KOPT-K1 (cell line): ENCODE data around the gene CTRB2.

Experiments
- H3K27ac ChIP-seq: fragments of 200-600 bp; sonication (generic); 2 replicates; pipeline ENCODE4 v1.5.1; 2016; ENCODE audit warnings: antibody characterized with exemption, mild to moderate bottlenecking, low read depth, low read length; ENCODE audit not compliant: poor library complexity, severe bottlenecking
- H3K36me3 ChIP-seq: fragments of 200-600 bp; sonication (generic); 2 replicates; pipeline ENCODE4 v1.5.1; 2017; ENCODE audit warnings: antibody characterized with exemption, mild to moderate bottlenecking, low read length, moderate library complexity; ENCODE audit not compliant: insufficient read depth
- H3K9me3 ChIP-seq: fragments of 200-600 bp; sonication (generic); 2 replicates; pipeline ENCODE4 v1.5.1; 2017; ENCODE audit warnings: antibody characterized with exemption, low read length, mild to moderate bottlenecking; ENCODE audit not compliant: insufficient read depth, poor library complexity, severe bottlenecking

Gene CTRB2

GRCh38 chr16:75236232-75236631 is 29.3 kb upstream of the CTRB2 start:
- Histone ChIP-seq H3K9me3 (no peaks in the 10 kb centered on the region), H3K36me3 (no peaks in the 10 kb centered on the region), H3K27ac (no peak overlapping the region)

GRCh38 chr16:75235721-75236193 is 28.8 kb upstream of the CTRB2 start:
- no peaks in the 10 kb centered on the region for H3K36me3 ChIP-seq
- H3K27ac ChIP-seq = no peak overlapping the region
- H3K9me3 ChIP-seq = no peaks in the 10 kb centered on the region

GRCh38 chr16:75234856-75235696 is 28.1 kb upstream of the CTRB2 start:
- Histone ChIP-seq H3K36me3 (no peaks in the 10 kb centered on the region), H3K9me3 (no peaks in the 10 kb centered on the region), H3K27ac (no peak overlapping the region)

- H3K27ac ChIP-seq = no peak overlapping the region
- no peaks in the 10 kb centered on the region for H3K36me3 ChIP-seq
- H3K9me3 ChIP-seq = no peaks in the 10 kb centered on the region
Observed at GRCh38 chr16:75233611-75233938, 26.6 kb upstream of the CTRB2 start.

GRCh38 chr16:75231570-75231969 is 24.6 kb upstream of the CTRB2 start:
- Histone ChIP-seq H3K36me3 (no peaks in the 10 kb centered on the region), H3K27ac (no peak overlapping the region), H3K9me3 (no peaks in the 10 kb centered on the region)

GRCh38 chr16:75230471-75231110 is 23.6 kb upstream of the CTRB2 start:
- Histone ChIP-seq H3K36me3 (no peaks in the 10 kb centered on the region), H3K27ac (no peak overlapping the region), H3K9me3 (no peaks in the 10 kb centered on the region)

- H3K27ac ChIP-seq = no peak overlapping the region
- no peaks in the 10 kb centered on the region for H3K36me3 ChIP-seq
- no peaks in the 10 kb centered on the region for H3K9me3 ChIP-seq
Observed at GRCh38 chr16:75229172-75230031, 22.4 kb upstream of the CTRB2 start.

GRCh38 chr16:75228143-75228976 is 21.4 kb upstream of the CTRB2 start:
- Histone ChIP-seq H3K9me3 (no peaks in the 10 kb centered on the region), H3K36me3 (no peaks in the 10 kb centered on the region), H3K27ac (no peak overlapping the region)

GRCh38 chr16:75227361-75228142 is 20.6 kb upstream of the CTRB2 start:
- no peaks in the 10 kb centered on the region for H3K36me3 ChIP-seq
- H3K27ac ChIP-seq = no peak overlapping the region
- H3K9me3 ChIP-seq = no peaks in the 10 kb centered on the region

- Histone ChIP-seq H3K9me3 (no peaks in the 10 kb centered on the region), H3K36me3 (no peaks in the 10 kb centered on the region), H3K27ac (no peak overlapping the region)
Observed at GRCh38 chr16:75226550-75227360, 19.8 kb upstream of the CTRB2 start.

- Histone ChIP-seq H3K27ac (no peak overlapping the region), H3K36me3 (no peaks in the 10 kb centered on the region), H3K9me3 (no peaks in the 10 kb centered on the region)
Observed at GRCh38 chr16:75225678-75226515, 18.9 kb upstream of the CTRB2 start.

GRCh38 chr16:75225092-75225491 is 18.1 kb upstream of the CTRB2 start:
- Histone ChIP-seq H3K36me3 (no peaks in the 10 kb centered on the region), H3K27ac (no peak overlapping the region), H3K9me3 (no peaks in the 10 kb centered on the region)
